ENCODE results near the gene NRAS.
A peak's percentile ranks its signal among the peaks of the same experiment; 100 is the strongest.

Gene NRAS

DNA sequence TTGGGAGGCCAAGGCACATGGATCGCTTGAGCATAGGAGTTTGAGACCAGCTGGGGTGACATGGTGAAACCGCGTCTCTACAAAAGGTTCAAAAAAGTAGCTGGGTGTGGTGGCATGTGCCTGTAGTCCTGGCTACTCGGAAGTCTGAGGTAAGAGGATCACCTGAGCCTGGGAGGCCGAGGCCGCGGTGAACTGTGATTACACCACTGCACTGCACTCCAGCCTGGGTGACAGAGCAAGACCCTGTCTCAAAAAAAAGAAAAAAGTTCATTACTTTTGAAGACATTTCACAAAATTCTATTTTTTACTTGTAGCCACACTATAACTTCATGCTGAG lies 44.7 kb downstream of the NRAS start:
- DNase-seq, result no peak

DNA sequence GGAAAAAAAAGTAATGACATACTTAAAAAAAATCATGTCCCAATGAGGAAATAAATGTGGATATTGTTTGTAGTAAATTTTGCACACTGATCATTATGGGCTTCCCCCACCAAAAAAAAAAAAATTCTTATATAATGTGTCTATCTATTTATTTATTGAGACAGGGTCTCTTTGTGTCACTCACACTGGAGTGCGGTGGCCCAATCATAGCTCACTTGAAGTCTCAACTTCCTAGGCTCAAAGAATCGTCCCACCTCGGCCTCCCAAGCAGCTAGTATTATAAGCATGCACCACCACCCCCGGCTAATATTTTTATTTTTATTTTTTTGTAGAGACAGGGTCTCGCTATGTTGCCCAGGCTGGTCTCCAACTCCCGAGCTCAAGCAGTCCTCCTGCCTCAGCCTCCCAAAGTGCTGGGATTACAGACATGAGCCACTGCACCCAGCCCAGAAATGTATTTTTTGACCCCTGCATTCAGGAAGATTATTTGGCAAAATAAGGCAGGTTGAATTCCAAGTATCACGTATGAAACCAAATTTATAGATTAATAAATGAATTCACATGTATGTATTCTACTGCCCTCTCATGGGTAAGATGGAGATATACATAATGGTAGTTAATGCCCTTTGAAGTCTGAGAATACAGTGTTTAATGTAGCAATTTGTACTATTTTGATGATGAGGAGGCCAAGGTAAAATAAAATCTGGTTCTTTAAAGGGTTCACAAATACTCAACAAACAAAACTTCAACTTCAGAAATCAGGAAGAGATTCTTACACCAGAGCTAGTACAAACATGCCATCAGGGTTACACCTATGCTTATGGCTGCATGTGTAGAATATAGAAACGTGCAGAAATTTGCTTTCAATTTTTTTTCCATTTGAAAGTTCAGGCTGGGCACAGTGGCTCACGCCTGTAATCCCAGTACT lies 45.3 kb downstream of the NRAS start:
- DNase-seq, result no peak

DNA sequence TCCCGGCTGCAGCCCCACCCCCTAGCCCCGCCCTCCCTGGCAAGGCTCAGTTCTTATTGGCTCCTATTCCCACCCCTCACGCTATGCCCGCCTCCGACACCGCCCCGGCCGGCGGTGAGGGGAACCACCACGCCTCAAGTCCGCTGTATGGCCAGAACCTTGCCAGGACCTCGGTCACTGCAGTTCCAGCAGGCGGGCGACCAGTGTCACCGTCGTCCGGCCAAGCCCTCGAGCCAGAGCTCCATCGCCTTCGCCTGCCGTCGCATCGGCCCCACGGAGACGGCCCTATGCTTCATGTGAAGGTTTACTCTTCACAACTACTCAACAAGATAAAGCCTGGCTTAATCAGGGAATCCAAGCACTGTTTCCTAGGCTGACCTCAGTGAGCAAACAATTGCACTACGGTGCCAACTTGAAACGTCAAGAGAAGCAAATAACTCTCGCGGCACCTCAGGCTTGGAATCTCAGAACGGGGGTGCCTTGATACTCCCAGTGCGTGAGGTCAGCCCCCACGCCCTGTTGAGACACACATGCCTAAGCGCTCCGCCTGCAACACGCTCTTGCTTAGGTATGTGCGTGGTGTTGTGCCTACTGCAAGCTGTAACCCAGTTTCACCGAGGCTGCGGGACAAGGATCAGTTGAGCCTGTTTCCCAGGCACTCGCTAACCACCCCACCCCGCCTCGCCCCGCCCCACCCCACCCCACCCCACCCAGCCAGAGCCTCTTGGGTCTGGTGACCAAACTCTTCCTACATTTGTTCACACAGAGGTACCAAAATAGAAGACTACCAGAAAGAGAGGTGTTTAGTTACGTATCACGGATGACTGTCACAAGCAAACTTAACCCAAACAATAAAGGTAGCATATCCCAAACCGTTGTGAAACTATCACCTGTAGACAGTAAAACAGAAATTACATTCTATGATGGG lies 46.2 kb downstream of the NRAS start:
- peak; percentile 66 for DNase-seq

DNA sequence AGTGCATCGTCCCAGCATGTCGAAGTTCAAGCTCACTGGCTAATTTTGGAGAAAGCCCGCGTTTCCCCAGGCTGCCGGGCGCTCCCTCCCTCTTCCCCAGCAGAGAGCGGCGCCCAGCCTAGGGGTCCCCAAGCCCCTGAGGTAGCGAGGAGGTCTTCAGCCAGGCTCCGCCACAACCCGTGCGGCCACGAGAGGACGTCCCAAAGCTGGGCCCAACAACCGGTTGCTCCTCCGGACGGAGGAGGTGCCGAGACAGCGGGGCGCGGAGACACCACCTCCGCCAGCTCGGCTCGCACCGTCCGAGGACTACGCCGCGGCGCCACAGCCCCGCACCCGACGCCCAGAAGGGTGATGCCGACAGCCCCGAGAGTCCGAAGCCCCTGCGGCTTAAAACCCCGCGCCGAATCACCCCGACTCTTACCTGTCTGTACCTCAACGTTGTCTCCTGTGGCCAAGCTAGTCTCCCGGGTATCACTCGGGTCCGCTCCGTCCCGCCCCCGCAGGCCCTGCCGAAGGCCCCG lies 46.9 kb downstream of the NRAS start, which contains the start of gene DENND2C:
DENND2C (minus strand) TSS at position 488 of the 521 bp plus-strand sequence. CDS start 44,065 bp downstream, outside the sequence.
- no peak for DNase-seq

DNA sequence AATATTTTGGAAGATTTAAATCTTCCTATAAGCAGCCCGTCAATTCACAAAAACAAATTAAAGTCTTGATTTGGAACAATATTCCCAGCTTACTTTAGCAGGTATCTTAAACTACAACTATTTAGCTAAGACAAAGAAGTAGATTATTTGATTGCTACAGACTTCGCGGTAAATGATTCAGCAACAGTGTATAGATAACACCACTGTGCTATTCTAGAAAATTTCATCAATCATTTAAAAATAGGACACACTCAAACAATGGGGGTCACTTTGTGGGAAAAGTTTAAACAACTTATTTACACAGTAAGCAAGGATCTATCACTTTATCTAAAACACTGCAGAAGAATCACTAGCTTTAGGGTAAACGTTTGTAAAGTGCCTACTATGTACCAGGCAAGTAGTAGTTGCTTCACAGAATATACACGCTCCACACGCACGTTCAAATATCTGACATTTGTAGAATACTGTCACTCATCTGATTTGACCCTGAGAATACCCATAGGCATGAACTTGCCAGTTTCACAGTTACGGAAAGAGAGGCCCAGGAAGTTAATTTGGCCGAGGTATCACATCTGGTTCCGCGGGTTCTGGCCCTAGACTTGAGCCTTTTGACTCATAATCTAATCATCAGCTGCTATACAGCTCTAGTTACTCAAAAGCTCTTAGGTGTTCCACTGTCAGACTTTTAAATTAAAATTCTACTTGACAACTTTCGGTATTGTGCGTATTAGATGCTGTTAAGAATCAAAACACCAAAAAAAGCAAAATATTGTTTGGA lies 47.6 kb downstream of the NRAS start:
- DNase-seq, result no peak

DNA sequence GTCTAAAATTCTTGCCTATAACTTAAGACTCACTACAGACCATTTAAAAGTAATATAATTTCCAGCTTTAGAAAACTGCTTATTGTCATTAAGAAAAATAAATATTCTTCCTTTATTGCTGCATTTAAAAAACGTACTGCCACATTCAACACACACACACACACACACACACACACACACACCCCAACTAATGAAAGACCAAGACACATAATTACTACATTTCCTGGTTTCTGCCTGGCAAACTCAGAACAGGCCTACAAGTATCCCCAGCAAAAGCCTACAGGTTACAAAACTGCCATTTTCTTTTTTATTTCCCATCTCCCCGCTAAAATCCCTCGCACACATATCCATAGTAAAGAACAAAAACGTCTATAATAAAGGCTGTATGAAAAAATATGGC lies 48.2 kb downstream of the NRAS start:
- no peak for DNase-seq

DNA sequence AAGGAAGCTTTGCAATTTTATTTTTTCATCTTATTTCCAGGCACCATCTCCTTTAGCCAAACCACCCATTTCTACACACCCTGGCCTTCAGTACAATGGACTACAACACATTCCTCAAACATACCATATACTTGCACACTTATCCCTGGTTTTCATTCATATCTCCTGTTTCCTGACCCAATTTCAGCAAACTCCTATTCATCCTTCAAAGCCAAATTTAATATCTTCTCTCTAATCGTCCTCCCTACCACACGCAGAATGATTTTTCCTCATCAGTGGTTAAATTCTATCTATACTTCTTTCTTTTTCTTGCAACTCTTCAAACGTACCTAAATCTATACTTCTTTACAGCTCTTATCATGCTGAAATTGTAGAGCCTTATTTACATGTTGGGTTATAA lies 49.6 kb downstream of the NRAS start:
- no peak for DNase-seq

DNA sequence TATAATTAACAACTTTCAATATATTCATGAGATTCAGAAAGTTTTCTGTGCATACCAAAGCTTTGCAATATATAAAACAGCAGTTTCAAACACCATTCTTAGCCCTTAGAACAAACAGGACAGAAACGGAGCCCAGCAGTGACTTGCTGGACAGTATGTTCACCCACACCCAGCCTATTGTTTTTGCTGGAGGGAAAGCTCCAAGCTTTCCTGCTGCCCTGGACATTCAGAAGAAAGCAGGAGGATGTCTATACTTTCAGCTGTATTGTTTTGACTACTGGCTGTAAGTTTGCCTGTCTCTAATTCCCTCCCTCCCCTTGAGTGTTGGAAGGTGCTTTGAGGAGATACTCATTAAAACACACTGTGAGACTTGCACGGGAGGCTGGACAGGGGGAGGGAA lies 56.3 kb downstream of the NRAS start:
- no peak for DNase-seq
